Activated T-cell treated with anti-CD3 and anti-CD28 coated beads, Interleukin-2, amount 50 U/mL, for 24 hours (primary cell): ENCODE measurements around the gene PIBF1.

Experiments
- DNase-seq: peaks from one replicate; pipeline ENCODE4 v3.0.0-alpha.2; 2020
- H3K27ac Mint-ChIP-seq: 2 replicates; pipeline ENCODE4 v1.8.0; 2020; ENCODE audit warnings: mild to moderate bottlenecking, mixed read lengths
- H3K27me3 Mint-ChIP-seq: 2 replicates; pipeline ENCODE4 v1.8.0; 2020; ENCODE audit warnings: mixed read lengths
- H3K36me3 Mint-ChIP-seq: 2 replicates; pipeline ENCODE4 v1.8.0; 2020; ENCODE audit warnings: low read depth, mixed read lengths
- H3K4me1 Mint-ChIP-seq: 2 replicates; pipeline ENCODE4 v1.8.0; 2020; ENCODE audit warnings: low read depth, mixed read lengths
- H3K4me3 Mint-ChIP-seq: 2 replicates; pipeline ENCODE4 v1.8.0; 2020; ENCODE audit warnings: mild to moderate bottlenecking, moderate library complexity, mixed read lengths
- H3K9me3 Mint-ChIP-seq: 2 replicates; pipeline ENCODE4 v1.8.0; 2020; ENCODE audit warnings: mixed read lengths

PIBF1 gene

DNA sequence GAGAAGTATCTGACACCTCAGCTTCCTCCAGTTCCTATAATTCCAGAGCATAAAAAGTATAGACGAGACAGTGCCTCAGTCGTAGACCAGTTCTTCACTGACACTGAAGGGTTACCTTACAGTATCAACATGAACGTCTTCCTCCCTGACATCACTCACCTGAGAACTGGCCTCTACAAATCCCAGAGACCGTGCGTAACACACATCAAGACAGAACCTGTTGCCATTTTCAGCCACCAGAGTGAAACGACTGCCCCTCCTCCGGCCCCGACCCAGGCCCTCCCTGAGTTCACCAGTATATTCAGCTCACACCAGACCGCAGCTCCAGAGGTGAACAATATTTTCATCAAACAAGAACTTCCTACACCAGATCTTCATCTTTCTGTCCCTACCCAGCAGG lies 279.9 kb downstream of the PIBF1 start:
- H3K27me3 Mint-ChIP-seq: peaks cover 29% of the 10 kb centered on the region

DNA sequence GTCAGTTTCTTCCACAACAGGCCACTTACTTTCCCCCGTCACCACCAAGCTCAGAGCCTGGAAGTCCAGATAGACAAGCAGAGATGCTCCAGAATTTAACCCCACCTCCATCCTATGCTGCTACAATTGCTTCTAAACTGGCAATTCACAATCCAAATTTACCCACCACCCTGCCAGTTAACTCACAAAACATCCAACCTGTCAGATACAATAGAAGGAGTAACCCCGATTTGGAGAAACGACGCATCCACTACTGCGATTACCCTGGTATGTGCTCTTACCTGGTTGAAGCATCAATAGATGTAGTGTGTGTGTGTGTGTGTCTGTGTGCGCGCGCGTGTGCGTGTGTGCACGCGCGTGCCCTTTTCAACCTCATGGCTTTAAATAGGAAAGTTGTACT lies 280.5 kb downstream of the PIBF1 start:
- Mint-ChIP-seq H3K9me3 (no peaks in the 10 kb centered on the region), H3K27ac (no peak overlapping the region), H3K36me3 (peaks cover 5% of the 10 kb centered on the region), H3K4me3 (no peak overlapping the region), H3K27me3 (peaks cover 24% of the 10 kb centered on the region), H3K4me1 (peaks cover 23% of the 10 kb centered on the region)
- DNase-seq: no peak

More for the DNA sequence above, 279.9 kb downstream of the PIBF1 start:
- no peak overlapping the region for H3K27ac Mint-ChIP-seq
- no peak for DNase-seq
- peaks cover 23% of the 10 kb centered on the region for H3K4me1 Mint-ChIP-seq
- no peak overlapping the region for H3K4me3 Mint-ChIP-seq
- peaks cover 5% of the 10 kb centered on the region for H3K36me3 Mint-ChIP-seq
- H3K9me3 Mint-ChIP-seq: no peaks in the 10 kb centered on the region

DNA sequence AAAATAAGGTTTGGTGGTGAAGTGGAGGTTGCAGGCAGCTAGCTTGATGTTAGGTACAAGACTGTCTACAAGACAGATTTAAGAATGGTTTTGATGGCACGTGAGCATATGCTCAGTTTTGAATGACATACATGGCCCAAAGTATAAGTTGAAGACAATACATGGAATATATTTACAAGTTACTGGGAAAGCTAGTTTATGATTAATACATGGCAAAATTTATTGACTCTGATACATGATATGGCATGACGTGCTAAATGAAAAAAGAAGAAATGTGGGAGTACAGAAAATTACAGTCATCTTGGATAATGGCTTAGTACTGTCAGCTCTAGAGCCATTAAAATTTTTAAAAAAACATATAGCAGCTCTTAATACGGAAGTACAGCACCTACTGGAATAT lies 281.2 kb downstream of the PIBF1 start:
- no peak for DNase-seq
- Mint-ChIP-seq H3K4me1 (peaks cover 18% of the 10 kb centered on the region), H3K4me3 (no peak overlapping the region)

DNA sequence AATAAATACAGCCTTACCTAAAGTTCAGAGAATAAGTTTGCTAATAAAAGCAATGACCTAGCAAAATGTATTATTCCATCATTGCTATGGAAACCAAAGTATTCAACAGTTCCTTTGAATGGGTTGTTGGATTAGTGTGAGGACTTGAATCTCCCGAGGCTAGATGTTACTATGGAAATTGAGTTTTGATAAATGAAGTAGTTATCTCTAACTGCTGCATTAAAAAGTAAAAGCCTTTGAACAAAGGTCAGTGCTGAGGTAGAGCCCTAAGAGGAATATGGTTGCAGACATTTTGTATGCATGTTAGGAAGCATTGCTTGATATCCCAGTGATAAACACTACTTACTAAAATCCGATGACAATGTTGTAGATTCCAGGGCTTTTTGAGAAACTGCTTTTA lies 283.1 kb downstream of the PIBF1 start:
- no peak overlapping the region for H3K27ac Mint-ChIP-seq
- H3K4me3 Mint-ChIP-seq: no peak overlapping the region
- no peaks in the 10 kb centered on the region for H3K9me3 Mint-ChIP-seq
- H3K36me3 Mint-ChIP-seq: peaks cover 5% of the 10 kb centered on the region
- peaks cover 9% of the 10 kb centered on the region for H3K4me1 Mint-ChIP-seq
- H3K27me3 Mint-ChIP-seq: peaks cover 9% of the 10 kb centered on the region
- no peak for DNase-seq

More for the DNA sequence above, 281.2 kb downstream of the PIBF1 start:
- Mint-ChIP-seq H3K36me3 (peaks cover 5% of the 10 kb centered on the region), H3K9me3 (no peaks in the 10 kb centered on the region), H3K27ac (no peak overlapping the region), H3K27me3 (peaks cover 17% of the 10 kb centered on the region)

DNA sequence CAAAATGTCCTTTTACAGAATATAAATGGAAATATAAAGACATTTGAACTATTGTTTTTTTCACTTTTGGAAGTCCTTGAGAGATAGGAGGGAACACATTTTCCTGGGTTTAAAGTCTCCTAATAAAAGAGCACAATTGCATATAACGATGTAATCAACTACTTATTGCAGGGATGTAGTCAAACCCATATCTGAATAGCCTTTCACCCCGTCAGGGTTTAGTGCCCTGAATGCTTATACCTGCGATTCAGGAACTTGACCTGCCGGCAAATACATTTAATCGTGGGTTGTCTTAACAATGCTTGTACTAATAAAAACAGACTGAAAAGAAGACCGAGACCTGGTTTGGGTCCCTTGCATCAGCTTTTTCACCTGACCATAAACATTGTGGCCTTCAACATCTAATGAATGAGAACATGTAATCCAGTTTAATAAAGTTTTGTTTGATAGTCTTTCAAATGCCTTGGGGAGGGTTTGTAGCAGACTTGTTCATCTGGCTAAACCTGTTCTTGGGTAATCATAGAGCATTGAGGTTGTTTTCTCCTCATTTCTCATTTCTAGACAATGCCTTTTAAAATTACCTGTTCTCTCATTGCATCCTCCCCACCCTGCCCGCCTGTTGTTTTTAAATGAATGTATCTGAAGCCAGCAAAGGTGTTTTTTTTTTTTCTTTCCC lies 283.9 kb downstream of the PIBF1 start:
- Mint-ChIP-seq H3K27me3 (peaks cover 1% of the 10 kb centered on the region), H3K36me3 (peaks cover 5% of the 10 kb centered on the region), H3K4me1 (peaks cover under 1% of the 10 kb centered on the region), H3K9me3 (no peaks in the 10 kb centered on the region), H3K27ac (no peak overlapping the region), H3K4me3 (no peak overlapping the region)
- no peak for DNase-seq
